HG02763 (cell line): ENCODE results near the gene TENM4.
"Not testable (repeated sequence)": the region's sequence is repeated elsewhere in the genome, so short reads cannot be mapped to it uniquely, and the experiment has no call there.

ENCODE experiments used
- ATAC-seq: cut with Tn5 transposase; IDR thresholded peaks from one replicate; pipeline ENCODE4 v1.9.1; 2021; ENCODE audit warnings: mild to moderate bottlenecking, moderate library complexity; ENCODE audit not compliant: unreplicated experiment

The TENM4 gene

DNA sequence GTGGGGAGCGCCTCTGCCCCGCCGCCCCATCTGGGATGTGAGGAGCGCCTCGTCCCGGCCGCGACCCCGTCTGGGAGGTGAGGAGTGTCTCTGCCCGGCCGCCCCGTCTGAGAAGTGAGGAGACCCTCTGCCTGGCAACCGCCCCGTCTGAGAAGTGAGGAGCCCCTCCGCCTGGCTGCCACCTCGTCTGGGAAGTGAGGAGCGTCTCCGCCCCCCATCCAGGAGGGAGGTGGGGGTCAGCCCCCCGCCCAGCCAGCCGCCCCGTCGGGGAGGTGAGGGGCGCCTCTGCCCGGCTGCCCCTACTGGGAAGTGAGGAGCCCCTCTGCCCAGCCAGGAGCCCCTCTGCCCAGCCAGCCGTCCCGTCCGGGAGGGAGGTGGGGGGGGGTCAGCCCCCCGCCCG is 249.1 kb downstream of the TENM4 start:
- not testable (repeated sequence) for ATAC-seq

GRCh38 chr11:79190553-79190952 is 250.3 kb downstream of the TENM4 start:
- not testable (repeated sequence) for ATAC-seq

- no peak for ATAC-seq
These were observed 251.2 kb downstream of the TENM4 start for GRCh38 chr11:79189601-79190000.

- no peak for ATAC-seq
These were observed 251.8 kb downstream of the TENM4 start for GRCh38 chr11:79189055-79189454.

GRCh38 chr11:79186669-79187068 is 254.2 kb downstream of the TENM4 start:
- no peak for ATAC-seq

GRCh38 chr11:79185351-79185750 is 255.5 kb downstream of the TENM4 start:
- no peak for ATAC-seq

DNA sequence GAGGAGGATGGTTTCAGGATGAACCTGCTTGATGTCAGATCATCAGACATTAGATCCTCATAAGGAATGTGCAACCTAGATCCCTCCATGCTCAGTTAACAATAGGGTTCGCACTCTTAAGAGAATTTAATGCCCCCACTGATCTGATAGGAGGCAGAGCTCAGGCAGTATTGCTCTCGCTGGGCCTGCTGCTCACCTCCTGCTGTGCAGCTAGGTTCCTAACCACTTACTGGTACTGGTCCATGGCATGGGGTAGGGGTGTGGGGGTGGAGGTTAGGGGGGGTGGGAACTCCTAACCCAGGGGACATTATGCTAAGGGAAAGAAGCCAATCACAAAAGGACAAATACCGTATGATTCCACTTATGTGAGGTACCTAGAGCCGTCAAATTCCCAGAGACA is 256.5 kb downstream of the TENM4 start:
- no peak for ATAC-seq

GRCh38 chr11:79182794-79183193 is 258.0 kb downstream of the TENM4 start:
- no peak for ATAC-seq

DNA sequence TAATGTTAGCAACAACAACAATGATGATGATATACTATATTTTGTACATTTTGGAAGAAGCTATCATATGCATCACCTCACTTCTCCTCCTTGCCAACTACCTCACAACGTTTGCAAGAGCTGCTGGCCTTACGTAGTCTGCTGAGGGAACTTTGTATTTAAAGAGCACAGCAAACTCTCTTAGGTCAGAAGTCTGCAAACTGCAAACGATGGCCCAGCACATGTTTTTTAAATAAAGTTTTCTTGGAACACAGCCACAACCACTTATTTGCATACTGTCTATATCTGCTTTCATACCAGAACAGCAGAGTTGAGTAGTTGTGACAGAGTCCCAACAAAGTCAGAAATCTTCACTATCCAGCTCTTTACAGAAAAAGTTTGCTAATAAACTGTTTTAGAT is 261.7 kb downstream of the TENM4 start:
- ATAC-seq: no peak

DNA sequence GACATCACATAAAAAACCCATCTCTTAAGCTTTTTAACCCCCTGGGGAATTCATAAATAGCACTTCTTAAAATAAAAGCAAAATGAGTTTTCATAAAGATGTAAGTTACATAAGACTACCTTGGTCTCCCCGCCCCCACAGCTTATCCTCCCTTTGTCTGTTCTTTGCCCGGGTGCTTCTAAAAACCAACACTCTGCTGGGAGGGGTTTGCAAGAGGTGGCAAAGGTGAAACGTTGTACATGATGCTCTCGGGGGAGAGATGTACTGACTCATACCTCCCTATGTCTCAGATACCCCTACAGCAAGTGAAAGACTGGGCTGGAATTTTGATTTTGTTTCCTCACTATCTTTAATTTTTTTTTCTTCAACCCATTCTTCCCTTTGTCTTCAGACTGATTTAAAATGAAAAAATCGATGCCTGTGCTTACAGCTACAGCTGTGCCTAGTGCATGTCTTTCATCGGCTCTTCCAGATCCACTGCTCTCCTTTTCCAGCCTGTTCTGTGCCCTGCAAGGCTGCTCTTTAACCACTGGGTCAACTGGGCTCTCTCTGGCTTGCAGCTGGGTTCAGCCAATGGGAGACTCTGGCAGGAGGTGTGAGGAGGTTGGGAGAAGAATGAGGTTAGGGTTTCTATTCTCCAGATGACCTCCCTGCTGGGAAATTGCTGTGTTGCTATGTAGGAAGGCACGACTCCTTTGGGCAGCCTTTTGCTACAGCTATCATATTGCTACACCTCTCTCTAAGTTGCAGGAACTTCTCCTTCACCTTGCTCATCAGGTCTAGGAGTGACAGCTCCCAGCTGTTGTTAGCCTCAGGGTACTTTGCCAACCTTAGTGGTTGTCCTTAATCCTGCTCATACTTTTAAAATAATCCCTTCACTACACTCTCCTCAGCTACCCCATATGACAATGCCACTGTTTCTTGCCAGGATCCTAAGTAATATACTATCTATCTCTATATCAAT is 266.5 kb downstream of the TENM4 start:
- ATAC-seq: no peak

GRCh38 chr11:79173615-79174014 is 267.2 kb downstream of the TENM4 start:
- ATAC-seq: no peak

DNA sequence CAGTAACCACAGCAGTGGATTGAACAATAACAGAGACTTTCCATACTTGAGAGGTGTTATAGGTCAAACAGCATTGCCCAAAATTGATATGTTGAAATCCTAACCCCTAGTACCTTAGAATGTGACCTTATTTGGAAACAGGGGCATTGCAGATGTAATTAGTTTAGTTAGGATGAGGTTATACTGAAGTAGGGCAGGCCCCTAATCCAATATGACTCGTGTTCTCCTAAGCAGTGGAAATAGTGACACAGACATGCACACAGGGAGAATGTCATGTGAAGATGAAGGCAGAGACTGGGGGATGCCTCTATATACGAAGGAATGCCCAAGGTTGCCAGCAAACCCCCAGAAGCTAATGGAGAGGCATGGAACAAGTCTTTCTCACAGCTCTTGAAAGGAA is 270.5 kb downstream of the TENM4 start:
- no peak for ATAC-seq

DNA sequence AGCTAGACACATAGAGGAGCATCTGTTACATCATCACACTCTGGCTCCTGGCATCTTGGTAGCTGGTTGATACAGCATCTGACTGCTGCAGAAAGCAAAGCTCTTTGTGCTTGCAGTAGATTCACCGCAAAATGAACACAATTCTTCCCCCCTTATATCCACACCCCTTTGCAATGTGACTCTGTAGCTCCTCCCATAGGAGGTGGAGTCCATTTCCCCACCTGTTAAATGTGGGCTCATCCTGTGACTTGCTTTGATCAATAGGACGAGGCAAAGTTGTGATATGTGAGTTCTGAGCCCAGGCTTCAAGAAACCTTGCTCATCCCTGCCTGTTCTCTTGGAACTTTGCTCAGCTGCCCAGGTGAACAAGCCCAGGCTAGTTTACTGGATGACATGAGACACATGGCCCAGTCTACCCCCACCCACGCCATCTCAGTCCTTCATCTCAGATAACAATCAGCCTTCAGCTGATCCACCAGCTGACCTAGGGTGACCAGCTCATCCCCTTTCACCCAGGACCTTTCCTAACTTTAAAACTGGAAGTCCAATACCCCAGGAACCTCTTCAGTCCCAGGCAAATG is 272.2 kb downstream of the TENM4 start:
- no peak for ATAC-seq

DNA sequence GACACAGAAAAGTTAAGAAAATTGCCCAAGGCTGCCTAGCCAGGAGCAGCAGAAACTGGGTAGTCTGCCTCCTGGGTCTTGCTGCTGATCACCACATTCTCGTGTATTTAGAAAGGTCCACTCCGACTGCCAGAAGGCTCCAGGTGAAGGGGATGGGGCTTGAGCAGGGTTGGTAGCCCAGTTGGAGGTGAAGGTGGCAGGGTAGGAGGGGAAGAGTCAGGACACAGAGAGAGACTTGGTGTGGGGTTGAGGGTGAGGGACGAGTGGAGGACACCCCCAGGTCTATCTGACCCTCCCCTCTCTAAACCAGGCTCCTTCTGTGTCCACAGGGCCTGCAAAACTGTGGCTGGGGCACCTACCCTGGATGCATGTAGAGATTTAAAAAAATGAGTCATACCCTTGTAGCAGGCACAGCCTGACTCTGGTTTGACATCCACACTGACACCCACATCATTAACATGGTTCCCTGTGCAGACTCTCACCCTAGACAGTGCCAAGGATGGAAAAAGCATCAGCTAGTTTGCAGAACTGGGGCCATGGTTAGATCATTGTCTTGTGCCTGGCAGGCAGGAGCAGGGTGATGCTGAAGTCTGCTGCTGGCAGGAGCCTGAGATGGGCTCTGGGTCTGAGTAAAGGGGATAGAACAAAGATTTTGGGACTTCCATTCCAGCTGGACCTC is 273.2 kb downstream of the TENM4 start:
- ATAC-seq: no peak

- ATAC-seq: no peak
These were observed 274.9 kb downstream of the TENM4 start for GRCh38 chr11:79165908-79166307.

DNA sequence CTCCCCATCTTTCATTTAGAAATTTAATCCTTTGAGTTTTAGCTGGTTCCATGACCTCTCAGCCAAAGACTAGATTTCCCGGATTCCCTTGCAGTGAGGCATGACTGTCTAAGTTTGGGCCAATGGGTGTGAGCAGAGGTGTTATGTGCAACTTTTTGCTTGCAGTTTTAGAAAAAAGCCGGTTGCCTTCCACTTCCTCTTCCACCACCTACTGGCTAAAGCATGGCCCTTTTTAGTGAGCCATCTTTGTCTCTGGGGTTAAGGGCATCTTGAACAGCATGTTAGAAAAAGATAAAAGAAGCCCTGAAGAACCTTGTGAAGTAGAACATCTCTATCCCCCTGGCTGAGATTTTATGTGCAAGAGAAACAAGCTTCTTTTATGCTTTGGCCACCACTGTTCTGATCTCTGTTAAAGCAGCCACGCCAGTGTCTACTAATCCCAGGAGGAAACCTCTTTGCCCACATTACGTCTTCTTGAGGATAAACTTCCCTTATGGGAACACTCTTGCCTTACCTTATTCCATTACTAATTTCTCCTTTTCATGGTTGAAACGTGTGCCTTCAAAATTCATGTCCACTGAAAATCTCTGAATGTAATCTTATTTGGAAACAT is 279.9 kb downstream of the TENM4 start:
- no peak for ATAC-seq

DNA sequence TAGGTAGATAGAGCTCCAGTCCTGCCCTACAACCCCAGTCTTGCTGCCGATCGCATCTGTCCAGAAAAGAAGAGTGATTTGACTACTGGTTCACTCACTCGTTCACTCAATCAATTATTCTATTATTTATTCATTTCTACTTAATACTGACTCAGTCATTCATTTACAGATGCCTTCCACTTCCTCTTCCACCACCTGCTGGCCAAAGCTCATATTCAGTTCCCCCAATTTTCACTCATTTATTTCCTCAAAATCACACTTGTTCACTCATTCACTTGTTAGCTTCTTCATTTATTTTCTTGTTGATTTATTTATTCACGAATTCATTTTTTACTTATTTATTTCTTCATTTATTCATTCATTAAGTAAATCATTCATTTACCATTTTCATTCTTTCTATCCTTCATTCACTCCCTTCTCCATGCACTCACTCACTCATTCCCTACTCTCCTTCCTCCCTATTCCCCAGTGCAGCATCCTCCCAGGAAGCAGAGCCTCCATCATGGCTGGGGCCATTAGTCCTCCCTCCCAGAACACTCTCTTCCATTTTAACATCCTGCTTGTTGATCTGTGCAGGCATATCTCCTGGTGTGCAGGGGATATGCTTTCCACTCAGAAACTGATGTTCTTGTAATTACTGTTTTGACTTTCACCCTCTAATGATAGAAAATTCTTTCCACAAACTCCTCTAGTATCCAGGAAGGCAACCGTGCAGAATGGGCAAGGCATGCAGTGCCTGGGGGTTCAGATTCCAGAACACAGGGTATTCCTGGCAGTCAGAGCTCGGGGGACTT is 281.0 kb downstream of the TENM4 start:
- no peak for ATAC-seq

DNA sequence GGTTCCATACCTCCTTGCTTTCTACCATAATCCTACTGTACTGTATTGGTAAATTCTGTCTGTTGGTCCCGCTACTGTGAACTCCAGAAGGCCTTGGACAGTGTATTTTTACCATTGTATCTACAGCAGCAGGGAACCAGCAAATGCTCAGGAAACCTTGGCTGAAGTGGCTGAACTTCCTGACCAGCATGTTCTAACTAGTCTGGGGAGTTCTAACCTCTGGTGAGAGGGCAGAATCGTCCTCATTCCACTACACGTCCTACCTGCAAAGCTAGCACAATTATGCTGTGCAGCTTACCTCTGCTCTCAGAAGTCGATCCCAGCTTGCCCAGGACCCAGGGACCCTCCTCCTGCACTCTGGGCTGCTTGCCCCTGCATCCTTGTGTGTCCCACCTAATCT is 283.1 kb downstream of the TENM4 start:
- ATAC-seq: no peak

GRCh38 chr11:79156031-79156430 is 284.8 kb downstream of the TENM4 start:
- no peak for ATAC-seq

GRCh38 chr11:79155237-79155636 is 285.6 kb downstream of the TENM4 start:
- no peak for ATAC-seq

- no peak for ATAC-seq
These were observed 288.3 kb downstream of the TENM4 start for GRCh38 chr11:79152511-79152910.
